WI38 (cell line): ENCODE results near the gene COL28A1.

Experiments used
- H3K4me3 ChIP-seq: 2 replicates; pipeline ENCODE4 v1.5.1; 2011; ENCODE audit warnings: low read depth, mild to moderate bottlenecking, control low read depth, low read length
- TF ChIP-seq, protein P1 (sequence below): IDR thresholded peaks from 2 replicates; pipeline ENCODE4 v1.5.1; 2012; ENCODE audit warnings: low read depth, mild to moderate bottlenecking, control low read depth, low read length

The COL28A1 gene

DNA sequence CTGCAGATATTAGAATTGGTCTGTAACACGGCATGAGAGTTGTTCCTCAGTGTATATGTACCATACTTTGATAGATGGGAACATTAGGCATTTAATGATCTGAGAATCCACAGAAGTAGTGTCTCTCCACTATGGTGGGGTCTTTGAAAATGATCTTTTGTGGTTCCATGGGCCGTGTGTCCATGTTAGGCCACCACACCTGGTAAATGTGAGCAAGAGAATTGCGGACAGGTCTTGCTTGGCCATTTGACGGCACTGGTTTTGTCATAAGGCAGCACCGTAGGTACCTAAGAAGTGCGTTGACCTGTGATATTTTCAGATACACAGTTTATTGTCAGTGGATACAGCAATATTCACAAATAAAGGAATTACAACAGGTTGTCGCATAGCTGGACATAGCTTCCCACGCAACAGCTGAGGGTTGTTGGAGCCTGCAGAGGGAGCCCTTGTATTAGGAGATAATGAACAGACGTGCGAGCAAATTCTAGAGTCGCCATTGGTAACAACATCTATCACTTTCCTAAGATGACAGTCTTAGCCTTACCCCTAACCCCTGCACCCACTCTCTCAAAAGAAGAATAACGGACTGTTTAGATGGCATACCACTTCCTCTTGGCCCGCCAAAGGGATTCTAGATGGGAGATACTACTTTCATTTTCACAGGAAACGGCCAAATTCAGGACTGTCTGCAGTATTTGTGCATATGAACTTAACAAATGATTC lies 111.4 kb downstream of the COL28A1 start:
- H3K4me3 ChIP-seq: peak overlapping the region; percentile 59
- TF ChIP-seq, protein P1, sequence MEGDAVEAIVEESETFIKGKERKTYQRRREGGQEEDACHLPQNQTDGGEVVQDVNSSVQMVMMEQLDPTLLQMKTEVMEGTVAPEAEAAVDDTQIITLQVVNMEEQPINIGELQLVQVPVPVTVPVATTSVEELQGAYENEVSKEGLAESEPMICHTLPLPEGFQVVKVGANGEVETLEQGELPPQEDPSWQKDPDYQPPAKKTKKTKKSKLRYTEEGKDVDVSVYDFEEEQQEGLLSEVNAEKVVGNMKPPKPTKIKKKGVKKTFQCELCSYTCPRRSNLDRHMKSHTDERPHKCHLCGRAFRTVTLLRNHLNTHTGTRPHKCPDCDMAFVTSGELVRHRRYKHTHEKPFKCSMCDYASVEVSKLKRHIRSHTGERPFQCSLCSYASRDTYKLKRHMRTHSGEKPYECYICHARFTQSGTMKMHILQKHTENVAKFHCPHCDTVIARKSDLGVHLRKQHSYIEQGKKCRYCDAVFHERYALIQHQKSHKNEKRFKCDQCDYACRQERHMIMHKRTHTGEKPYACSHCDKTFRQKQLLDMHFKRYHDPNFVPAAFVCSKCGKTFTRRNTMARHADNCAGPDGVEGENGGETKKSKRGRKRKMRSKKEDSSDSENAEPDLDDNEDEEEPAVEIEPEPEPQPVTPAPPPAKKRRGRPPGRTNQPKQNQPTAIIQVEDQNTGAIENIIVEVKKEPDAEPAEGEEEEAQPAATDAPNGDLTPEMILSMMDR: peak; percentile 77

DNA sequence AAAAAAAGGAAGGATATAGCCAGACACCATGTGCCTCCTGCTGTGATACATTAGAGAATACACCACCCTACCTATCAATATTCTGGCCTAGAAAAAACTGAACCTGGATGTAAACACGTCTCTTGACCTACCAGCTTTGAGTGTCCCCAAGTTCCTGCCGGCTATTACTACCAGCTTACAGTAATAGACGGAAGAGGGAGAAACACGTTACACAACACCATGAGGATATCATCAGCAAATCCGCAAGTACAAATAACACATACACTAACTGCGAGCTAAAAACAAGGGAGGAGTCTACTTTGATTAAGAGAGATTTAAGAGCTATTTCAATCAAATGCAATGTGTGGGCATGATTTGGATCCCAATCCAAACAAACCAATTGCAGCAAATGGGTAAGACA lies 113.0 kb downstream of the COL28A1 start:
- H3K4me3 ChIP-seq: no peak overlapping the region
- TF ChIP-seq, protein P1: no peak

DNA sequence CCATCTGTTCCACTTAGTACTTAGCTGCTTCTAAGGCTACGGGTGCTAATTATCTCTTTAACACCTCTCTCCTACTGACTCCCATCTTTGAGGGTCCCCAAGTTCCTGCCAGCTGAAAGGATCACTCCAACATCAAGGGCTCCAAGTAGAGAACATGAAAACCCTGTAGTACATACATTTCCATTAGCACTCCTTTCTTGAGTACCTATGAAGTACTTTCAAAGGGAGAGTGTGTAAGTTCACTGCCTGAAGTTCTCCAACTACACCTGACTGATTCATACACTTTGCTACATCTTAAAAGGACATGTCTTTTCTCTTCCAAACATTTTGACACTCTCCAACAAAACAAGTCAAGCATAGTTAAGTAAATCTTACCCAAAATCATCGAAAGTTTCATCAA lies 113.8 kb downstream of the COL28A1 start:
- TF ChIP-seq, protein P1: no peak
- H3K4me3 ChIP-seq: no peak overlapping the region

DNA sequence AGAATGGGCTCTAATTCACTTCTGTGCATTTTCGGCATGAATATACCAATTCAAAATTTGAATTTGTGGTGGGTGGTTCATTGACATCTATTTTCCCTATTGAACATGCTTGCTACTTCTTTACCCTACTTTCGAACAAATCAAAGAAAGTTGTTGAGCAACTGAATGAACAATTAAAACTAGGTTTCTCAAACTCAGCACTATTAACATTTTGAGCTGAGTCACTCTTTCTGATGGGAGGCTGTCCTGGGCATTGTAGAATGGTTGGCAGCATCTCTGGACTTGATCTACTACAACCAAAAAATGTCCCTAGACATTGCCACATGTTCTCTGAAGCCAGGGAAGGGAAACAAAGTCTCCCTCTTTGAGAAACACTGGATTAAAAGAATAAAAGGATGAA lies 116.7 kb downstream of the COL28A1 start:
- no peak overlapping the region for H3K4me3 ChIP-seq
- TF ChIP-seq, protein P1: no peak

DNA sequence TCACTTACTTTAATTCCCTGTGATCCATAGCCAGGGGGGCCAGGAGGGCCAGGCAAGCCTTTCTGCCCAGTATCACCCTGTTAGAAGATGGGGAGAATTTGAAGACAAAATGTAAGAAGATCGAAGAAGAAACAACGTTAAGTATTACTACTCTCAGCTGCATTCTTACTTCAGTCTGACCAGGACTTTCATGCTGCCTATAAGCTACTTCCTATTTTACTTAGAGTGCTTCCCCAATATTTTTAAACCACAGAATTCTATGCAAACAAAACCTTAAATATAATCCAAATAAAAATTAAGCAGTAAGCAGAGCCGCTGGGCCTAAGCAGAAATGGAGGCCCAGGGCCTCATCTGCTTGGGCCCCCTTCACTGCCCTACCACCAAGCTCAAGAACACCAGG lies 117.8 kb downstream of the COL28A1 start:
- TF ChIP-seq, protein P1: no peak

DNA sequence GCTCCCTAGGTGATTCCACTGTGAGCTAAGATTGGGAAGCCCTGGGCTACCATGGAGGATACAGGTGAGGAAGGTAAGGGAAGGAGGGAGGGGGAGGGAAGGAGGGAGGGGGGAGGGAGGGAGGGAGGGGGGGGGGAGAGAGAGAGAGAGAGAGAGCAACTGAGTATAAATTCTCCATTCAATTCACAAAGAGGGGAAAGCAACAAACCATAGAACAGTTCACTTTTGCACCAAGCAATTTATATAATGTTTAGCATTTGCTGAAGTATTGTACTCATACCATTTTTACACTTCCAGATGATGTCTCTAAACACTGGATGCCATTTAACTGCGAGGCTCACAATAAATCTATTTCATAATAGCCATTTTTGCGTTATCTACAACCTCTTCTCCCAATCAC lies 118.3 kb downstream of the COL28A1 start:
- H3K4me3 ChIP-seq: no peak overlapping the region
- TF ChIP-seq, protein P1: no peak

More for the DNA sequence above, 117.8 kb downstream of the COL28A1 start:
- no peak overlapping the region for H3K4me3 ChIP-seq

DNA sequence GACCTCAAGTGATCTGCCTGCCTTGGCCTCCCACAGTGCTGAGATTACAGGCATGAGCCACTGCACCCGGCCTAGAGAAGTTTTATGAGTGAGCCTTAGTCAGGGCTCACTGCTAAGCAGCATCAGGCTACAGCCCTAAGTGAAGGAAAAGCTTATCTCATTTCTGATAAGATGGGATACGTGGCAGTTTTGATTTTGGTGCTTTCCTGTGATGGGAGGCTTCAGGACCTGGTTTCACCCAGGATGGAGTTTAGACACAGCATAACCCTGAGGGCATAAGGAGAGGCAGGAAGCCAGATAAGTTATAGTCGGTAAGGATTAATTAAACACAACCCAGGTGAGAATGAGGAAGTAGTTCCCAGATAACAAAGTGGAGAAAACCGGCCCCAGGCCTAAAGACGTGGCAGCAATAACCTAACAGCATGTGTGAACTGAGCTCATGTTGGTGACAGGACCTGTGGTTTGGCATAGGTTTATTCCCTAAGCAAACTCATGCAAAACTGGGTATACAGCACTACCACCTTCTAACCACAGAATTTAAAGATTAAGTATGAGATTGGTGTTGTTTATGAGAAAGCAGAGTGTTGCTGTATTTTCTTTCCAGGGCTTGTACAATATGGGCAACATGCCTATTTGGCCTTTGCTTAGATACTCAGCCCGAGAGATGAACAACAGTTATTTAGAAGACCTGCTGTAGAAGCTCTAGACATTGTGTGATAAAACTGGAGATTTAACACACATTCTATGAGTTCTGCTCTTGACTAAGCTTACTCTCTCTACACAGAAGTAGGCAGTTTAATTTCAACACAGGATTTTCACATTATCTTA lies 119.4 kb downstream of the COL28A1 start:
- H3K4me3 ChIP-seq: no peak overlapping the region
- TF ChIP-seq, protein P1: no peak
